Measurements from ENCODE around the gene MYO1C. TPM values are rescaled to one million over a fixed set of nuclear protein-coding genes. Genes with fewer than 3 reads are reported as not detected.
"Not testable (repeated sequence)": the region's sequence is repeated elsewhere in the genome, so short reads cannot be mapped to it uniquely, and the experiment has no call there.

The MYO1C gene
- polyA plus RNA-seq (2013, experiment 1 of 2): 22.4 TPM
- polyA plus RNA-seq (2013, experiment 2 of 2): 27.9 TPM

- Histone ChIP-seq H3K9ac (ENCODE audit: low read depth, low read length) (peak within 1 kb of the TSS; percentile 53), H3K27ac (ENCODE audit: low read depth, low read length) (no peak within 1 kb of the TSS), H3K4me3 (ENCODE audit: low read length) (peak within 1 kb of the TSS; percentile 67), H3K9me3 (ENCODE audit: insufficient read depth, low read depth, low read length) (no peaks in the 10 kb centered on the region), H3K4me1 (ENCODE audit: insufficient read depth, low read length) (peaks cover 17% of the 10 kb centered on the region), H3K27me3 (ENCODE audit: insufficient read depth, low read length) (peaks cover 6% of the 10 kb centered on the region), H3K36me3 (ENCODE audit: insufficient read depth, low read length) (peaks cover 16% of the 10 kb centered on the region)
- 29% methylated on average over 35 of the region's 35 CpGs for whole genome bisulfite sequencing
Observed at GRCh38 chr17:1492249-1493206, at the start of gene MYO1C. MYO1C (minus strand) TSS chr17:1492686; CDS start chr17:1492487, 199 bp downstream.

- no peaks in the 10 kb centered on the region for H3K4me1 ChIP-seq (ENCODE audit: insufficient read depth, low read length)
- H3K27ac ChIP-seq (ENCODE audit: low read depth, low read length): no peak overlapping the region
- no peak overlapping the region for H3K4me3 ChIP-seq (ENCODE audit: low read length)
- H3K36me3 ChIP-seq (ENCODE audit: insufficient read depth, low read length): peaks cover 64% of the 10 kb centered on the region
- H3K9ac ChIP-seq (ENCODE audit: low read depth, low read length): no peak overlapping the region
- H3K27me3 ChIP-seq (ENCODE audit: insufficient read depth, low read length): no peaks in the 10 kb centered on the region
- H3K9me3 ChIP-seq (ENCODE audit: insufficient read depth, low read depth, low read length): no peaks in the 10 kb centered on the region
- WGBS: 96% methylated on average over 4 of the region's 4 CpGs
Observed at GRCh38 chr17:1541367-1541904, 49.0 kb upstream of the MYO1C start.

- H3K9ac ChIP-seq (ENCODE audit: low read depth, low read length): no peak overlapping the region
- no peaks in the 10 kb centered on the region for H3K4me1 ChIP-seq (ENCODE audit: insufficient read depth, low read length)
- H3K36me3 ChIP-seq (ENCODE audit: insufficient read depth, low read length): peaks cover 65% of the 10 kb centered on the region
- 93% methylated on average over 15 of the region's 15 CpGs for WGBS
- no peaks in the 10 kb centered on the region for H3K9me3 ChIP-seq (ENCODE audit: insufficient read depth, low read depth, low read length)
- no peak overlapping the region for H3K4me3 ChIP-seq (ENCODE audit: low read length)
- no peaks in the 10 kb centered on the region for H3K27me3 ChIP-seq (ENCODE audit: insufficient read depth, low read length)
- H3K27ac ChIP-seq (ENCODE audit: low read depth, low read length): no peak overlapping the region
Observed at GRCh38 chr17:1539811-1540210, 47.3 kb upstream of the MYO1C start.

- H3K9ac ChIP-seq (ENCODE audit: low read depth, low read length): no peak overlapping the region
- H3K27me3 ChIP-seq (ENCODE audit: insufficient read depth, low read length): no peaks in the 10 kb centered on the region
- no peaks in the 10 kb centered on the region for H3K4me1 ChIP-seq (ENCODE audit: insufficient read depth, low read length)
- 95% methylated on average over 4 of the region's 4 CpGs for WGBS
- H3K27ac ChIP-seq (ENCODE audit: low read depth, low read length): no peak overlapping the region
- no peak overlapping the region for H3K4me3 ChIP-seq (ENCODE audit: low read length)
- peaks cover 78% of the 10 kb centered on the region for H3K36me3 ChIP-seq (ENCODE audit: insufficient read depth, low read length)
- H3K9me3 ChIP-seq (ENCODE audit: insufficient read depth, low read depth, low read length): no peaks in the 10 kb centered on the region
Observed at GRCh38 chr17:1535737-1536136, 43.3 kb upstream of the MYO1C start.

- no peaks in the 10 kb centered on the region for H3K4me1 ChIP-seq (ENCODE audit: insufficient read depth, low read length)
- WGBS: 95% methylated on average over 24 of the region's 24 CpGs
- no peaks in the 10 kb centered on the region for H3K9me3 ChIP-seq (ENCODE audit: insufficient read depth, low read depth, low read length)
- H3K36me3 ChIP-seq (ENCODE audit: insufficient read depth, low read length): peaks cover 75% of the 10 kb centered on the region
- no peak overlapping the region for H3K27ac ChIP-seq (ENCODE audit: low read depth, low read length)
- no peaks in the 10 kb centered on the region for H3K27me3 ChIP-seq (ENCODE audit: insufficient read depth, low read length)
- no peak overlapping the region for H3K9ac ChIP-seq (ENCODE audit: low read depth, low read length)
- no peak overlapping the region for H3K4me3 ChIP-seq (ENCODE audit: low read length)
Observed at GRCh38 chr17:1533661-1534325, 41.3 kb upstream of the MYO1C start.

- Histone ChIP-seq H3K27ac (ENCODE audit: low read depth, low read length) (no peak overlapping the region), H3K36me3 (ENCODE audit: insufficient read depth, low read length) (peaks cover 73% of the 10 kb centered on the region), H3K27me3 (ENCODE audit: insufficient read depth, low read length) (no peaks in the 10 kb centered on the region), H3K4me1 (ENCODE audit: insufficient read depth, low read length) (no peaks in the 10 kb centered on the region), H3K9me3 (ENCODE audit: insufficient read depth, low read depth, low read length) (no peaks in the 10 kb centered on the region), H3K9ac (ENCODE audit: low read depth, low read length) (no peak overlapping the region), H3K4me3 (ENCODE audit: low read length) (no peak overlapping the region)
- 89% methylated on average over 10 of the region's 10 CpGs for WGBS
Observed at GRCh38 chr17:1532836-1533602, 40.5 kb upstream of the MYO1C start.

- Histone ChIP-seq H3K36me3 (ENCODE audit: insufficient read depth, low read length) (peaks cover 69% of the 10 kb centered on the region), H3K27ac (ENCODE audit: low read depth, low read length) (no peak overlapping the region), H3K9me3 (ENCODE audit: insufficient read depth, low read depth, low read length) (no peaks in the 10 kb centered on the region), H3K4me3 (ENCODE audit: low read length) (no peak overlapping the region), H3K4me1 (ENCODE audit: insufficient read depth, low read length) (no peaks in the 10 kb centered on the region), H3K9ac (ENCODE audit: low read depth, low read length) (no peak overlapping the region), H3K27me3 (ENCODE audit: insufficient read depth, low read length) (no peaks in the 10 kb centered on the region)
- WGBS: 100% methylated on average over 1 of the region's 2 CpGs
Observed at GRCh38 chr17:1529863-1530262, 37.4 kb upstream of the MYO1C start.

- not testable (repeated sequence) for H3K4me1 ChIP-seq (ENCODE audit: insufficient read depth, low read length); H3K4me3 ChIP-seq (ENCODE audit: low read length); H3K9ac ChIP-seq (ENCODE audit: low read depth, low read length); H3K27me3 ChIP-seq (ENCODE audit: insufficient read depth, low read length); H3K27ac ChIP-seq (ENCODE audit: low read depth, low read length); H3K9me3 ChIP-seq (ENCODE audit: insufficient read depth, low read depth, low read length)
- peaks cover 51% of the 10 kb centered on the region for H3K36me3 ChIP-seq (ENCODE audit: insufficient read depth, low read length)
- 96% methylated on average over 3 of the region's 4 CpGs for WGBS
Observed at GRCh38 chr17:1526876-1527275, 34.4 kb upstream of the MYO1C start.

- peaks cover 40% of the 10 kb centered on the region for H3K36me3 ChIP-seq (ENCODE audit: insufficient read depth, low read length)
- H3K4me1 ChIP-seq (ENCODE audit: insufficient read depth, low read length): no peaks in the 10 kb centered on the region
- no peak overlapping the region for H3K4me3 ChIP-seq (ENCODE audit: low read length)
- H3K9ac ChIP-seq (ENCODE audit: low read depth, low read length): no peak overlapping the region
- H3K27ac ChIP-seq (ENCODE audit: low read depth, low read length): no peak overlapping the region
- H3K27me3 ChIP-seq (ENCODE audit: insufficient read depth, low read length): no peaks in the 10 kb centered on the region
- H3K9me3 ChIP-seq (ENCODE audit: insufficient read depth, low read depth, low read length): no peaks in the 10 kb centered on the region
- WGBS: 96% methylated on average over 5 of the region's 5 CpGs
Observed at GRCh38 chr17:1522626-1523025, 30.1 kb upstream of the MYO1C start.

GRCh38 chr17:1521086-1521640 is 28.7 kb upstream of the MYO1C start:
- H3K27me3 ChIP-seq (ENCODE audit: insufficient read depth, low read length): no peaks in the 10 kb centered on the region
- H3K9ac ChIP-seq (ENCODE audit: low read depth, low read length): no peak overlapping the region
- no peaks in the 10 kb centered on the region for H3K4me1 ChIP-seq (ENCODE audit: insufficient read depth, low read length)
- WGBS: 92% methylated on average over 10 of the region's 10 CpGs
- H3K27ac ChIP-seq (ENCODE audit: low read depth, low read length): no peak overlapping the region
- H3K9me3 ChIP-seq (ENCODE audit: insufficient read depth, low read depth, low read length): no peaks in the 10 kb centered on the region
- no peak overlapping the region for H3K4me3 ChIP-seq (ENCODE audit: low read length)
- H3K36me3 ChIP-seq (ENCODE audit: insufficient read depth, low read length): peaks cover 31% of the 10 kb centered on the region
